HCEC 1CT (cell line): ENCODE measurements around the gene HSPE1.
"Not testable (repeated sequence)": the region's sequence is repeated elsewhere in the genome, so short reads cannot be mapped to it uniquely, and the experiment has no call there.

ENCODE experiments used
- DNase-seq: peaks from one replicate; pipeline ENCODE4 v3.0.0-alpha.2; 2017

The HSPE1 gene

DNA sequence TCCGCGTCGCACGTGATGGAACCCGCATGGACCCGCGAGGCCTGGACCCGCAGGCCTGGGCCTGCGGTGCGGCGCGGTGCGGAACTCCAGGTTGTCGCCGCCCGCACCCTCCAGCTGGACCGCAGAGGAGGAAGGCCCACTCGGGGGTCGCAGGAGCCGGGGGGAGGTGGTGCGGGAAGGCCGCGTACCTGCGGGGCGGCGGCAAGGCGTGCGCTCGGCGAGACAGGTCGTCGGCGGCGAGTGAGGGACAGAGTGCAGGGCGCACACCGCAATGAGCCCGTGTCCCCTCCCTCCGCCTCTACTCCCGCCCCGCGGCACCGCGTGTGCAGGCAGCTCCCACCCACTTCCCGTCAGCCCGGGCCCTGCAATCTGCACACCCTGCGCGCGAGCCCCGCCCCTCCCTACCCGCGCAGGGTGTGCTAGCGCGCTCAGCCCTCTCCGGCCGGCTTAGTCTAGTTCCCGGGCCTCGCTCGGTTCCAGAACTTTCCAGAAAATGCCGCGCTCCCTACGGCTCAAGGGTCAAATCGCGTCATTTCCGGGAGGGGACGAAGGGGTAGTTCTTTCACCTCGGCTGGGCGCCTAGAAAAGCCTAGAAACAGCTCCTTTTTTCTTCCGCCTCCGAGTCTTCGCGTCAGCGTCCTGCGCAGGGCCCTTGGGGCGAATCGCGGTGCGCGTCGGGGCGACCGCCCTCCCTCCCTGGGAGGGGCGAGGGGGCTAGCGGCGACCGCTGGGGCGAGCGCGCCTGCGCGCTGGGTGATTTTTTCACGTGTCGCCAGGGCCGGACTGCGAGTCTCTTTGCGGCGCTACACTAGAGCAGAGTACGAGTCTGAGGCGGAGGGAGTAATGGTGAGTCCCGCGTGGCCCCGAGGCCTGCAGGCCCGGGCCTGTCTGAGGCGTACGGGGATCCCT is at the start of gene HSPE1, which contains the start of gene HSPD1:
Gene HSPE1 (plus strand): TSS at position 786 of the 909 bp plus-strand sequence. CDS start 58 bp downstream, at position 844.
Gene HSPD1 (minus strand): TSS at position 247 of the 909 bp plus-strand sequence. CDS start 992 bp downstream, outside the sequence.
- DNase-seq = peak; percentile 99

DNA sequence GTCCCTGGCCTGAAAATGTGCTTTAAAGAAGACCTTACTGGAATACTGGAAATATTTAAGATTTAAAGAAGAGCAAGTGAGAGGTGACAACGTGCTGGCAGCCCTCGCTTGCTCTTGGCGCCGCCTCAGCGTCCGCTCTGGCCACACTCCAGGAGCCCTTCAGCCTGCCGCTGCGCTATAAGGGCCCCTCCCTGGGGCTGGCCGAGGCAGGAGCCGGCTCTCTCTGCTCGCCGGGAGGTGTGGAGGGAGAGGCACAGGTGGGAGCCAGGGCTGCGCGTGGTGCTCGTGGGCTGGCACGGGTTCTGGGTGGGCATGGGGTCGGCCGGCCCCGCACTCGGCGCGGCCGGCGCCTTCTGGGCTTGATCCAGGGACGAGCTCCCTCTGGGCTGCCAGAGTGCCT is 49.7 kb upstream of the HSPE1 start:
- DNase-seq = no peak

DNA sequence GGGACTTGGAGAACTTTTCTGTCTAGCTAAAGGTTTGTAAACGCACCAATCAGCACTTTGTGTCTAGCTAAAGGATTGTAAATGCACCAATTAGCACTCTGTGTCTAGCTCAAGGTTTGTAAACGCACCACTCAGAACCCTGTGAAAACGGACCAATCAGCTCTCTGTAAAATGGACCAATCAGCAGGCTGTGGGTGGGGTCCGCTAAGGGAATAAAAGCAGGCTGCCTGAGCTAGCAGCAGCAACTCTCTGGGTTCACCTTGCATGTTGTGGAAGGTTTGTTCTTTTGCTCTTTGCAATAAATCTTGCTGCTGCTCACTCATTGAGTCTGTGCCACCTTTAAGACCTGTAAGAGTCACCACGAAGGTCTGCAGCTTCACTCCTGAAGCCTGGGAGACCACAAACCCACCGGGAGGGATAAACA is 49.2 kb upstream of the HSPE1 start:
- DNase-seq = not testable (repeated sequence)

DNA sequence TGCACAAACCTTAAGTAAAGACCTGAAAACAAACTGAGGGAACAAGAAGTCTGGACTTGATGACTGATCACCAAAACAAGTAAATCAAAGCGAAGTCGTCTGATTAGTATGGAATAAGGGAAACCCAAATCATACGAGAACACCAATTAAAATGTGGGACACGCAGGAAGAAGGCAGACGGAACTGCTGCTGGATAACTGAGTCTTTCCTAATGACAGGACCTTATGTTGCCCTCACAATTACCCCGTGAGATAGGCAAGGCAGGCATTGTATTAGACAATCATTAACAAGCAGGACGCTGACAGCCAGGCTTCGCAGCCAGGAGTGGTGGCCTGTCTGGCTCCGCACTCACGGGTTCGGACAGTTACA is 47.4 kb upstream of the HSPE1 start:
- no peak for DNase-seq

DNA sequence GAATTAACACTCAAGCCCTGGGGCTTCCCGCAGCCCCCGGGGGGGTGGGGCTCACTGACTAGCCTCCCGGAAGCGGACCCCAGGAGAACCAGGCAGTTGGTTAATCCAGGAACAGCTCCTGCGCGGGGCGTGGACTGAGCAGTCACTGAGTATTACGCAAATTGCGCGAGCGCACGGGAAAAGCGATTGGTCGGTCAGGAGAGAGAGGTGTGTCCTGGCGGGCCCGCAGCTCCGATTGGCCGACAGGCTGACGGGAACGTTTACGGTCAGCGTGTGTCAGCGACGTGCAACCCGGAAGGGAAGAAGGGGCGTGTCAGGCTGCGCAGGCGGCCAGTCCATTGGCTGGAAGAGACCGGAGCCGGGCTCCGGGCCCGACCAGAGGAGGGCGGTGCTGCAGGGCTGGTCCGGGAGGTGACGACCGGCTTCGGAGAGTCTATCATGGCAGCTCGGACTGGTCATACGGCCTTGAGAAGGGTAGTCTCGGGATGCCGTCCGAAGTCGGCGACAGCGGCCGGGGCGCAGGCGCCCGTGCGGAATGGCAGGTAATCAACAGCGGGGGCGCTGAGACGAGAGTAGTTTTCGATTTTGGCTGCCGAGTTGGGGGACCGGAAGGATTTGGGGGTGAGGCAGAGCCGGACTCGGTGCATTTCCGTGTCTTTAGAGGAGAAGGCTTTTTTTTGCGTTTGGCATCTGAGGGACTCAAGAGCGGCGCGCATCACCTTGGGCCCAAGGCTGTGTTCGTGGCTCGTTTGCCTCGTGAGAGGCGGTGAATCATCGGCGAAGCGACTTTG is 46.9 kb upstream of the HSPE1 start, which contains the start of gene COQ10B:
Gene COQ10B (plus strand): TSS at position 430 of the 791 bp plus-strand sequence. CDS start 9 bp downstream, at position 439.
- peak; percentile 100 for DNase-seq

DNA sequence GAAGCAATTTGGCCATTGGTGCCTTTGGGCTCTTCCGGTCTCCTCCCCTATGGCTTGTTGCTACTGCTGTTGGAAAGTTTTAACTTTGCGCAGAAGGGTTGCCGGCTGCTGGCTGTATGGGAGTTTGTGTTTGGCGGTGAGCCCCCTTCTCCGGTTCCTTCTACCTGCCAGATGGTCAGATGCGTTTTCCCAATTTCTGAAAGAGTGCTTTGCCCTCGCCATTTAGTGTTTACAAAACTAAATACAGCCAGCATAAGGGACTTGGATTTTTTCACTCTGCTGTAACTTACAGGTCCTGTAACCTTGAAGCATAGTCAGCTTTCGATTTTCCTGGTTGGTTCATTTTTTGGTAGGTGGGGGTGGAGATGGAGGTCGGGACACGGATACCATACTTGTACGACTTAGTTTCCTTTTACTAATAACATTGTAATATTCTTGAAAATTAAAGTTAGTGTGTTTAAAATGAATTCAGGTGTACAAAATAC is 46.2 kb upstream of the HSPE1 start:
- no peak for DNase-seq

DNA sequence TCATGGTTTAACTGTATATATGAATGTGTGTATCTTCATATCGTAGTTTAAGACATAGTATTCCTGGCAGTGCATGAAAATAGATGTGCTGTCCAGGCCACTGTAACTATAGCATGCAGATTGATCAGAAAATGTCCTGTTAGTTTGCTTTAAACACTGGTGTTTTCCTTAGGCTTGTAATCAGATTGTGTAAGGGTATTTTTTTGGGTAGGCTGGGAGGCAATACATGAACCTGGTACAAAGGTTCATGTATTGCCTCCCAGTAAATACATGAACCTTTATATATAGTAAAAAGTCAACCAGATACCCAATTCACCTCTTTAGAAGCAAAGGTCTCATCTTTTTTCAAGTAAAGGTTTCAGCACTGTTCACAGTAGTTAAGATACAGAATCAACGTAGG is 45.3 kb upstream of the HSPE1 start:
- DNase-seq = no peak

DNA sequence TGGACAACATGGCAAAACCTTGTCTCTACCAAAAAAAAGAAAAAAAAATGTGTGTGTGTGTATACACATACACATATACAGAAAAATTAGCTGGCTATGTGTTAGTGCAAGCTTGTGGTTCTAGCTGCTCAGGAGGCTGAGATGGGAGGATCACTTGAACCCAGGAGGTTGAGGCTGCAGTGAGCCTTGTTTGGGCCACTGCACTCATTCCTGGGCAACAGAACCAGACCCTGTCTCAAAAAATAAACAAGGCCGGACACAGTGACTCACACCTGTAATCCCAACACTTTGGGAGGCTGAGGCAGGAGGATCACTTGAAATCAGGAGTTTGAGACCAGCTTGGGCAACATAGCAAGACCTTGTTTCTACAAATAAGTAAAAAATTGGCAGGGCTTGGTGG is 44.8 kb upstream of the HSPE1 start:
- no peak for DNase-seq

DNA sequence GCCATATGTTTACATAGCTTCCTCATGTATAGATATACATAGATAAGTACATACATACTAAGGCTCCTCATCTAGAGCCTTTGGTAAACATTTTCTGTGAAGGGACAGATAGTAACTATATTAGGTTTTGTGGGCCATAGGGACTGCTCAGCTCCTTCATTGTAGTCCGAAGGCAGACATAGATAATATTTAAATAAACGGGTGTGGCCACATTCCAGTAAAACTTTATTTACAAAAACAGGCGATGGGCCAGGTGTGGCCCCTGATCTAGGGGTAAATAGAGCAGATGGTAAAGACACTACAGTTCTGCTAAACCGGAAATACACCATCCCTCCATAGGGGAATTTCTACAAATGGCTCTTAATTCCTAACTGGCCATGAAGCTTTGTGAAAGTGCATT is 39.5 kb upstream of the HSPE1 start:
- DNase-seq = no peak

DNA sequence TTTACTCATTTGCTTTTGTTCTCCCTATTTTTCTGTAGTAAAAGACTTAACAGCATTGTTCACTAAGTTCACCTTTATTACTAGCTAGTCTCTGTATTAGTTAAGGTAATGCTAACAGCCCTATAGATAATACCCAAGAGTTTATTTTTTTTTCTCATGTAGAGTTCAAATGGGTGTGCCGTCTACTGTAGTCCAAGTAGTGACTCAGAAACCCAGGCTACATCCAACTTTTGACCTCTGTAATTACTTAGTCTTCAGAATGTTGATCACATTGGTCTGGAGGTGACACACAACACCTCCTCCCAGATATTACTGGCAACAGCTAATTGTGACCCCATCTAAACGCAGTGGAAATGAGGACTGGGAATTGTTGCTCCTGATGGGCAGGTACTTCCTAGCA is 39.1 kb upstream of the HSPE1 start:
- peak; percentile 33 for DNase-seq

DNA sequence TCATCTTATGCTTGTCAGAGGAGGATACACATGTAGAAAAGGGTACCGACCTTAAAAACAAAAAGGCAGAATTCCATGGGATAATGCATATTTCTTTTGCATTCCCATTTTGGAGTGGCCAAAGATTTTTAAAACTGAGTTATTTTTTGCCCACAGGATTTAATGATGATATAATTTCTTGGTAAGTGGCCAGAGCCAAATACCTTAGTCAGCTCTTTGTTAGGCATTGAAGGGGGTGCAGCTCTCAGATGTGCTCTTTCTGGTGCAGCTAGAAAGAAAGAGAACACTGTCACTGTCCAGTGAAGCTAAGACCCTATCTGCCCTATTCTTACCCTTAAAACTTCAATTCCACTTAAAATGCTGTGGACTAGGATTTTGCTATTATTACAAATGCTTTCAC is 36.0 kb upstream of the HSPE1 start:
- peak; percentile 16 for DNase-seq

DNA sequence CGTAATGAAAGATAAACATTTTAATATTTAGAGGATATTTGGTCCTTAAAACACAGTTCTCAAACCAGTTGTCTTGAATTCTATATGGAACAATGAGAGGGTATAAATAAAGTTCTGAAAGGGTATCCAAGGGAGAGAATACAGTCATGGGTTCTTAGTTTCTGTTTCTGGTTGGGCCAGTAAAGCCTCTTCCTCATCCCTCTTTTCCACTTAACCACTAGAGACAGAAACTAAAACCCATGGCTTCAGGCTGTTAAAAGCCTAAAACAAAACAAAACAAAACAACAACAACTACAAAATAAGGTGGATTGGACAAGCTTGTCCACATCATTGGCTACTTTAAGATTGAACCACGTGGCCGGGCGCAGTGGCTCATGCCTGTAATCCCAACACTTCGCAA is 28.0 kb upstream of the HSPE1 start:
- DNase-seq = no peak

DNA sequence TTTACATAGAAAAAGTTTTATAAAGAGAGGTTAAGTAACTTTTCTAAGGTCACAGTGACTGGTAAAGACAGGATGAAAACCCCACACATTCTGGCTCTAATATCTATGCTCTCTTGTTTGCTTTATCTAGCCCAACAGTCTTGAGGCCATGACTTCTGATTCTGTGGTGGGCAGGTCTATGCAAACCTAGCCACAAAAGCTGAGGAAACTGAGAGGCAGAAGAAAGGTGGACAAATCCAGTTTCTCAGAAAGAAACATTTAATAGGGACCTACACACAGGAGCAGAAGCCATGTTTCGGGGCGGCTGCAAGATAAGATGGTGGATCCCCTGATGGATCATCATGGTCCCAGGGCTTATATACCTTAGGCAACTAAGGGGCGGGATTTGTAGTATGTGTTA is 22.4 kb upstream of the HSPE1 start:
- DNase-seq = no peak

DNA sequence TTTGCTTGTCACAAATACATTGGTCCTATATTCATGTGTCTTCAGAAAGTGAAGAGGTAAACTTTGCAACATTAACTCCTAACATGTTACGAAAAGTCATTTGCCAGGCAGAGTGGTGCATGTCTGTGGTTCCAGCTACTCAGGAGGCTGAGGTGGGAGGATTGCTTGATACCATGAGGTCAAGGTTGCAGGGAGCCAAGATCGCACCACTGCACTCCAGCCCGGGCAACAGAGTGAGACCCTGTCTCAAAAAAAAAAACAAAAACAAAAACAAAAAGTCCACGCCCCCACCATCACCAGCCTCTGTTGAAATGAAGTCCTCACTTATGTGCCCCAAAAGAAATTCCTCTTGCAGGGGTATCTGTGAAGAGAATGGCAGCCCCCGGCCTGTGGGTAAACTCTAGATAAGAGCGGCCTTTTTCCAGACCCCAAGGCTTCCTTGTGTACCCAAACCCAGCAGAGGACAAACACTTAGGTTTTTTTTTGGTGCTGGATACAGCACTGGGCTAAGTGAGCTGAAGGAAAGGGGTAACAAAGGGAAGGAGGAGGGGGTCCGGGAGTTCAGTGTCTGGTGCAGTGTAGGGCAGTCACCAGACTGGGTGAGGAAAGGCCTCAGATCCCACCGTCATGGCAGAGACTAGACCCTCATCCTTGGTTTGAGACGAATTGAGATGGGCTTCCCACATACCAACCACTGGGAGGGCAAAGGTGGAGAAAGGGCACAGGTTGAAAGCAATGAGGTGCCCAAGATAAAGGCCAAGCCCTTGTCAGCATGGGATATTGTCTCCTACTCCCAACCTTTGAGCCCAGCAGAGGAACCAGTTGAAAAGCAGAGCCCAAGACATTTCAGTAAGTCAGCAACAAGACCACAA is 19.8 kb upstream of the HSPE1 start:
- no peak for DNase-seq

DNA sequence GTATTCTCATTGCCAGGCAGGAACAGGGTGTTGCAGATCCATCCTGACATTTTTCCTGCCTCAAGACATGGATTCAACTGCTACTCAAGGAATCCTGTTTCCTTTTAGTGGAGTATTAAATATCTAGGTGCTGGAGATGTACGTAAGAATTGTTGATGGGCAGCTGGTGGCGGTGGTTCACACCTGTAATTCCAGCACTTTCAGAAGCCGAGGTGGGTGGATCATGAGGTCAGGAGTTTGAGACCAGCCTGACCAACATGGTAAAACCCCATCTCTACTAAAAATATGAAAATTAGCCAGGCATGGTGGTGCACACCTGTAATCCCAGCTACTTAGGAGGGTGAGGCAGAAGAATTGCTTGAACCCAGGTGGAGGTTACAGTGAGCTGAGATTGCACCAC is 15.9 kb upstream of the HSPE1 start:
- DNase-seq = not testable (repeated sequence)

DNA sequence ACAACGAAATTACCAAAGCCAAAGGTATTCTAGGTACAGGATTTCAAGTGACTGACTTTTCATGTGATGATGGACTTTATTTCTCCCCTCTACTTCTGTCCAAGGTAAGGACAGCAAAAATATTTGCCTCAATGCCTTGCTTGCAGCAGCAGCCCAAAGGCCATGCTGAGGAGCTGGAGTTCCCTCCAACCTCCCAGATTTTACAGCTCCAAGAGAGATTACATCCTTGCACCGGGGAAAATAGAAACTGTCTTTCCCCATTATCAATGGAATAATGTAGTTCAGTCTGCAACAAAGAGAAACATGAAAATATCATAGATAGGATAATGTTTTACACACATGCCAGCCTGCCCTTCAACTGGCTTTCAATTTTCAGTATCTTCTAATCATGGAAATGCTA is 14.0 kb upstream of the HSPE1 start:
- DNase-seq = no peak

DNA sequence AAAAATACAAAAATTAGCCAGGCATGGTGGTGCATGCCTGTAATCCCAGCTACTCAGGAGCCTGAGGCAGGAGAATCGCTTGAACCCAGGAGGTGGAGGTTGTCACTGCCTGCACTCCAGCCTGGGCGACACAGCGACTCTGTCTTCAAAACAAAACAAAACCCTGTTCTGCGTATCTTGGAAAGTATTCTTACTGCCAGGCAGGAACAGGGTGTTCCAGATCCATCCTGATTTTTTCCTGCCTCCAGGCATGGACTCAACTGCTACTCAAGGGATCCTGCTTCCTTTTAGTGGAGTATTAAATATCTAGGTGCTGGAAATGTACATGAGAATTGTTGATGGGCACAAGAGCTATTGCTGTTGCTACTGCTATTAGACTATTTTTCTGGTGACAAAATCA is 12.8 kb upstream of the HSPE1 start:
- no peak for DNase-seq

DNA sequence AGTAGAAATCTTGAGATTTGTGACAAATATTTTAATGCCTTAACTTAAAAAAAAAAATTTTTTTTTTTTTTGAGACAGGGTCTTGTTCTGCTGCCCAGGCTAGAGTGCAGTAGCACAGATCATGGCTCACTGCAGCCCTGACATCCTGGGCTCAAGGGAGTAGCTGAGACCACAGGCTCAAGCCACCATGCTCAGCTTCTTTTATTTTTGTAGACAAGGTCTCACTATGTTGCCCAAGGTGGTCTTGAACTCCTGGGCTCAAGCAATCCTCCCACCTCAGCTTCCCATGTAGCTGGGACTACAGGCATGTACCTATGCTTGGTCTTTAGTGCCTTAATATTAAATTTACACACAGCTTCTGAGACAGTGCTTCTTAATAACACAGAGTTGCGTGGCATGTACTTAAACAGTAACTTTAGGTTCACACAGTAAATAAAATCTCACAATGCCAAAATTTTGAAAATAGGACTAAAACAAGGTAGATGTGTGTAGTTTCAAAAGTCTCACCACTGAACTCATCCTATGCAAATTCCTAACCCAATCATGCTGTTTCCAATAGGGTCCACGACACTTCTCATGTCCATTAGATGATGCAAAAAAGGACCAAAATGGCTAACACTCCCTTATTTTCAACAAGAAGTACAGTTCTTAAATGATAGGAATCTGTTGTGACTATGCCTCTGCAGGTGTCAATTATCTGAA is 4.6 kb upstream of the HSPE1 start:
- DNase-seq = no peak

DNA sequence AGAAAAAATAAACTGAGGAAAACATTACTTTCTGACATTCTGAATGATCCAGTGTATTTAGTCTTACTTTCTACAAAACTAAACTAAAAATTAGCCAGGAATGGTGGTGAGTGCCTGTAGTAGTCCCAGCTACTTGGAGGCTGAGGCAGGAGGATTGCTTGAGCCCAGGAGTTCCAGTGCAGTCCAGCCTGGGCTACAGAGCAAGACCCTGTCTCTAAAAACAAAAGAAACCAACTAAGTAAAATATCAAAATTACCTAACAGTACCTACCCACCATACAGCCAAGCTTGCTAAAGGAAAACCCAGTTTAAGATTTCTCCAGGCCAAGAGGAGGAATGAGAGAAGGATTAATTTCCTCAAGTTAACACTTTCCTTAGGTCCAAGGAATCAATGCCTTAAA is 3.5 kb upstream of the HSPE1 start:
- no peak for DNase-seq

DNA sequence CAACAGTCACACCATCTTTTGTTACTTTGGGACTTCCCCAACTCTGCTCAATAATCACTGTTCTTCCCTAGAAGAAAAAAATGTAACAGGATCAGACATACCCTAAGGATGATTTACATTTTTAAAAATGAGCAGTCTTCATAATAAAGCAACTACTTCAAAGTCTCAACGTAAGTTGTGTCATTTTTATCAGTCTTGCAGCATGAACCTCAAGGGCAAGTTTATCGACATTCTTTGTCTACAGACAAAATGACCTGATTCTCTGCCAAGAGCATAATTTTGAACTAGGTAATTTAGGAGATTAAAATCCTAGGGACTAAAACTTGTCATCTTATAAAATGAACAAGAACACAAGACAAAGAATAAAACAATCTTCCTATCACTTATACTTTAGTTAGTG is 2.9 kb upstream of the HSPE1 start:
- no peak for DNase-seq

DNA sequence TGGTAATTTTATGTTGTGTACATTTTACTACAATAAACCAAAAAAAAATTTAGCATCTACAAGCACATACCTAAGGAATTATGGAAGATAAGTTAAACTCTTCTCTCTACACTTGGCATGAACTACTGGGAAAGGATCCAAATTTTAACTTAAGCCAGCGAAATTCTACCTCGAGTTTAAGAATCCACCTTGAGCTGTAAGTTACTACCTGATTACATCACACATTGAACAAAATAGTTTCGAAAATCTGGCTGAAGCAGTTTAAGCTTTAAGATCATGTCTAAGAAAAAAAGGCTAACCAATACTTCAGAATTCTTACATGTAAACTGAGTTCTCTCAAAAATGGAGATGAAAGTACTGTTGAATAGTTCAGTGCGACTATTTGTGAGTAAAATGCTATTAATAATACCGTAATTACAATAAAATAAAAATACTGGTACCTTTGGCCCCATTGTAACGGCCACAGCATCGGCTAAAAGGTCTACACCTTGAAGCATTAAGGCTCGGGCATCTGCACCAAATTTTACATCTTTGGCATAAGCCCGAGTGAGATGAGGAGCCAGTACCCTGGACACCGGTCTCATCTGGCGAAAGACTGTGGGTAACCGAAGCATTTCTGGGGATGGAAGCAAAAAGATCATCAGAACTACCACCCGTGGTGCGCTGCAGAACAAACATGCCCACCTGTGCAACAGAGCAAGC is 1.8 kb upstream of the HSPE1 start:
- DNase-seq = no peak
